ENCODE measurements around the gene LIN54. TPM values are rescaled to one million over a fixed set of nuclear protein-coding genes. Genes with fewer than 3 reads are reported as not detected.
"Not testable (repeated sequence)": the region's sequence is repeated elsewhere in the genome, so short reads cannot be mapped to it uniquely, and the experiment has no call there.

LIN54 gene
- polyA plus RNA-seq, 1 of the 3 experiments (the other 2 are of a cell fraction) = 6.4 TPM

DNA sequence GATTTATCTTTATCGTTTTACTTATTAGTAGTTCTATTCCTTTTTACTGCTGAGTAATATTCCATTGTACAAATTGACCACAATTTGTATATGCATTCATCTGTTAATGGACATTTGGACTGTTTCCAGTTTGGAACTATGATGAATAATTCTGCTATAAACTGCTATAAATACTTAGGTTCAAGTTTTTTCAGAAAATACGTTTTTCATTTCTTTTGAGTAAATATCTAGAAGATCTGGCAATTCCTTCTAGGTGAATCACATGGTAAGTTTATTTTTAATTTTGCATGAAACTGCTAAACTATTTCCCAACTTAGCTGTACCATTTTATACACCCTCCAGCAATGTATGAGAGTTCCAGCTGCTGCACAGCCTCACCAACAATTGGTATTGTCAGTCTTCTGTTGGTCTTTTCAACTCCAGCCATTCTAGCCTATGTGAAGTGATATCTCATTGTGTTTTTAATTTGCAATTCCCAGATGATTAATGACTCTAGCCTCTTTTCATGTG lies 22.2 kb downstream of the LIN54 start:
- ChIA-PET POLR2A (no interaction called here), CTCF (no interaction called here)
- Histone ChIP-seq H4K20me1 (ENCODE audit: insufficient read depth) (peaks cover 5% of the 10 kb centered on the region; the same call in 1 of the 2 replicates), H3F3A (replicated peaks; ENCODE audit: insufficient read depth) (peaks cover 34% of the 10 kb centered on the region), H3K27ac (ENCODE audit: low read depth in 2 of 2, low read length in 1 of 2) (peak overlapping the region; percentile 23 to 92; a peak in 3 of 4 replicates), H3K9me2 (no peaks in the 10 kb centered on the region), H3K4me1 (ENCODE audit: control insufficient read depth in 1 of 2, insufficient read depth in 2 of 2, low read depth in 1 of 2, low read length in 1 of 2) (peaks cover 3 to 6% of the 10 kb centered on the region in 2 experiments; a peak in 2 of 4 replicates), H2AFZ (ENCODE audit: low read depth) (no peak overlapping the region), H3K36me3 (replicated peaks in 1 of 2; ENCODE audit: control insufficient read depth in 1 of 2, insufficient read depth in 2 of 2, low read length in 1 of 2) (no peaks in the 10 kb centered on the region), H3K79me2 (ENCODE audit: insufficient read depth) (peaks cover 73% of the 10 kb centered on the region), H3K4me2 (peak overlapping the region; percentile 48), H3K9me3 (no peaks in the 10 kb centered on the region), H3K9ac (peak overlapping the region; percentile 28; the same call in 1 of the 2 replicates), H3K27me3 (ENCODE audit: insufficient read depth) (no peaks in the 10 kb centered on the region), H3K4me3 (ENCODE audit: low read depth in 2 of 2, low read length in 1 of 2) (no peak overlapping the region)
- 8% methylated on average over 2 of the region's 2 CpGs for WGBS (ENCODE audit: low lambda C conversion rate)
- peak; percentile 88 for TF ChIP-seq FOXM1 (IDR thresholded peaks at IDR 0.05; ENCODE audit: low read depth)
- TF ChIP-seq, protein P1, sequence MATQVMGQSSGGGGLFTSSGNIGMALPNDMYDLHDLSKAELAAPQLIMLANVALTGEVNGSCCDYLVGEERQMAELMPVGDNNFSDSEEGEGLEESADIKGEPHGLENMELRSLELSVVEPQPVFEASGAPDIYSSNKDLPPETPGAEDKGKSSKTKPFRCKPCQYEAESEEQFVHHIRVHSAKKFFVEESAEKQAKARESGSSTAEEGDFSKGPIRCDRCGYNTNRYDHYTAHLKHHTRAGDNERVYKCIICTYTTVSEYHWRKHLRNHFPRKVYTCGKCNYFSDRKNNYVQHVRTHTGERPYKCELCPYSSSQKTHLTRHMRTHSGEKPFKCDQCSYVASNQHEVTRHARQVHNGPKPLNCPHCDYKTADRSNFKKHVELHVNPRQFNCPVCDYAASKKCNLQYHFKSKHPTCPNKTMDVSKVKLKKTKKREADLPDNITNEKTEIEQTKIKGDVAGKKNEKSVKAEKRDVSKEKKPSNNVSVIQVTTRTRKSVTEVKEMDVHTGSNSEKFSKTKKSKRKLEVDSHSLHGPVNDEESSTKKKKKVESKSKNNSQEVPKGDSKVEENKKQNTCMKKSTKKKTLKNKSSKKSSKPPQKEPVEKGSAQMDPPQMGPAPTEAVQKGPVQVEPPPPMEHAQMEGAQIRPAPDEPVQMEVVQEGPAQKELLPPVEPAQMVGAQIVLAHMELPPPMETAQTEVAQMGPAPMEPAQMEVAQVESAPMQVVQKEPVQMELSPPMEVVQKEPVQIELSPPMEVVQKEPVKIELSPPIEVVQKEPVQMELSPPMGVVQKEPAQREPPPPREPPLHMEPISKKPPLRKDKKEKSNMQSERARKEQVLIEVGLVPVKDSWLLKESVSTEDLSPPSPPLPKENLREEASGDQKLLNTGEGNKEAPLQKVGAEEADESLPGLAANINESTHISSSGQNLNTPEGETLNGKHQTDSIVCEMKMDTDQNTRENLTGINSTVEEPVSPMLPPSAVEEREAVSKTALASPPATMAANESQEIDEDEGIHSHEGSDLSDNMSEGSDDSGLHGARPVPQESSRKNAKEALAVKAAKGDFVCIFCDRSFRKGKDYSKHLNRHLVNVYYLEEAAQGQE (IDR thresholded peaks at IDR 0.05; ENCODE audit: low read depth, low read length) = no peak
- TF ChIP-seq, protein P2, sequence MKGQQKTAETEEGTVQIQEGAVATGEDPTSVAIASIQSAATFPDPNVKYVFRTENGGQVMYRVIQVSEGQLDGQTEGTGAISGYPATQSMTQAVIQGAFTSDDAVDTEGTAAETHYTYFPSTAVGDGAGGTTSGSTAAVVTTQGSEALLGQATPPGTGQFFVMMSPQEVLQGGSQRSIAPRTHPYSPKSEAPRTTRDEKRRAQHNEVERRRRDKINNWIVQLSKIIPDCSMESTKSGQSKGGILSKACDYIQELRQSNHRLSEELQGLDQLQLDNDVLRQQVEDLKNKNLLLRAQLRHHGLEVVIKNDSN (IDR thresholded peaks at IDR 0.05; ENCODE audit: borderline replicate concordance, low read depth) = no peak
- no peak for TF ChIP-seq FOXJ3 (CRISPR knock-in tag; IDR thresholded peaks at IDR 0.05)
- peak; percentile 94 for TF ChIP-seq JUND (IDR thresholded peaks at IDR 0.05)
- TF ChIP-seq YY1 (IDR thresholded peaks at IDR 0.05; ENCODE audit: low read depth) = no peak
- TF ChIP-seq, protein P3, sequence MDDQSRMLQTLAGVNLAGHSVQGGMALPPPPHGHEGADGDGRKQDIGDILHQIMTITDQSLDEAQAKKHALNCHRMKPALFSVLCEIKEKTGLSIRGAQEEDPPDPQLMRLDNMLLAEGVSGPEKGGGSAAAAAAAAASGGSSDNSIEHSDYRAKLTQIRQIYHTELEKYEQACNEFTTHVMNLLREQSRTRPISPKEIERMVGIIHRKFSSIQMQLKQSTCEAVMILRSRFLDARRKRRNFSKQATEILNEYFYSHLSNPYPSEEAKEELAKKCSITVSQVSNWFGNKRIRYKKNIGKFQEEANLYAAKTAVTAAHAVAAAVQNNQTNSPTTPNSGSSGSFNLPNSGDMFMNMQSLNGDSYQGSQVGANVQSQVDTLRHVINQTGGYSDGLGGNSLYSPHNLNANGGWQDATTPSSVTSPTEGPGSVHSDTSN (IDR thresholded peaks at IDR 0.05) = peak; percentile 96
- TF ChIP-seq, protein P4, sequence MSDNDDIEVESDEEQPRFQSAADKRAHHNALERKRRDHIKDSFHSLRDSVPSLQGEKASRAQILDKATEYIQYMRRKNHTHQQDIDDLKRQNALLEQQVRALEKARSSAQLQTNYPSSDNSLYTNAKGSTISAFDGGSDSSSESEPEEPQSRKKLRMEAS (IDR thresholded peaks at IDR 0.05; ENCODE audit: low read depth) = no peak
- TF ChIP-seq FOSL2 (IDR thresholded peaks at IDR 0.05; ENCODE audit: borderline replicate concordance, low read depth) = peak; percentile 87
- no peak for TF ChIP-seq RXRA (IDR thresholded peaks at IDR 0.05; ENCODE audit: borderline replicate concordance, low read depth)
- TF ChIP-seq RCOR1 (IDR thresholded peaks at IDR 0.05; ENCODE audit: low read length) = no peak
- peak; percentile 87 for TF ChIP-seq POLR2AphosphoS5 (IDR thresholded peaks at IDR 0.05; ENCODE audit: low read depth, low read length)
- no peak for TF ChIP-seq MXI1 (IDR thresholded peaks at IDR 0.05; ENCODE audit: low read depth, low read length)
- peak; percentile 94 for TF ChIP-seq TEAD4 (IDR thresholded peaks at IDR 0.05; ENCODE audit: borderline replicate concordance, insufficient read depth)
- TF ChIP-seq GABPA (IDR thresholded peaks at IDR 0.05; ENCODE audit: low read depth) = no peak
- no peak for TF ChIP-seq SMC3 (IDR thresholded peaks at IDR 0.05; ENCODE audit: low read depth, low read length)
- TF ChIP-seq MEF2A (IDR thresholded peaks at IDR 0.05; ENCODE audit: borderline replicate concordance, low read depth) = peak; percentile 96
- TF ChIP-seq RAD21 (IDR thresholded peaks at IDR 0.05; ENCODE audit: low read length) = no peak
- TF ChIP-seq NFIC (IDR thresholded peaks at IDR 0.05; ENCODE audit: borderline replicate concordance) = peak; percentile 88
- TF ChIP-seq, protein P5, sequence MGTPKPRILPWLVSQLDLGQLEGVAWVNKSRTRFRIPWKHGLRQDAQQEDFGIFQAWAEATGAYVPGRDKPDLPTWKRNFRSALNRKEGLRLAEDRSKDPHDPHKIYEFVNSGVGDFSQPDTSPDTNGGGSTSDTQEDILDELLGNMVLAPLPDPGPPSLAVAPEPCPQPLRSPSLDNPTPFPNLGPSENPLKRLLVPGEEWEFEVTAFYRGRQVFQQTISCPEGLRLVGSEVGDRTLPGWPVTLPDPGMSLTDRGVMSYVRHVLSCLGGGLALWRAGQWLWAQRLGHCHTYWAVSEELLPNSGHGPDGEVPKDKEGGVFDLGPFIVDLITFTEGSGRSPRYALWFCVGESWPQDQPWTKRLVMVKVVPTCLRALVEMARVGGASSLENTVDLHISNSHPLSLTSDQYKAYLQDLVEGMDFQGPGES (IDR thresholded peaks at IDR 0.05; ENCODE audit: low read depth, low read length) = no peak
- no peak for TF ChIP-seq RFX5 (IDR thresholded peaks at IDR 0.05; ENCODE audit: low read length)
- no peak for TF ChIP-seq EZH2phosphoT487 (IDR thresholded peaks at IDR 0.05; ENCODE audit: borderline replicate concordance, low read depth)
- TF ChIP-seq EP300 (IDR thresholded peaks at IDR 0.05; ENCODE audit: borderline replicate concordance in 1 of 2, low read depth in 1 of 2, low read length in 1 of 2) = peak; percentile 73 to 93
- peak; percentile 99 for TF ChIP-seq TCF12 (IDR thresholded peaks at IDR 0.05)
- DNase-seq = no peak

DNA sequence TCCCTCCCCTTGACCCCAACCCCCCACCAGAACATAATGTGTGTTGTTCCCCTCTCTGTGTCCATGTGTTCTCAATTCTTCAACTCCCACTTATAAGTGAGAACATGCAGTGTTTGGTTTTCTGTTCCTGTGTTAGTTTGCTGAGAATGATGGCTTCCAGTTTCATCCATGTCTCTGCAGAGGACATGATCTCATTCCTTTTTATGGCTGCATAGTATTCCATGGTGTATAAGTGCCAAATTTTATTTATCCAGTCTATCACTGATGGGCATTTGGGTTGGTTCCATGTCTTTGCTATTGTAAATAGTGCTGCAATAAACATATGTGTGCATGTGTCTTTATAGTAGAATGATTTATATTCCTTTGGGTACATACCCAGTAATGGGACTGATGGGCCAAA lies 23.1 kb downstream of the LIN54 start:
- POLR2A ChIA-PET; H2AFZ ChIP-seq (ENCODE audit: low read depth); H3K9me2 ChIP-seq; H3K36me3 ChIP-seq (replicated peaks in 1 of 2; ENCODE audit: control insufficient read depth in 1 of 2, insufficient read depth in 2 of 2, low read length in 1 of 2); H3K4me3 ChIP-seq (ENCODE audit: low read depth in 2 of 2, low read length in 1 of 2); H3K9me3 ChIP-seq; H3K9ac ChIP-seq; H3K4me2 ChIP-seq; H3K27me3 ChIP-seq (ENCODE audit: insufficient read depth); H3K4me1 ChIP-seq (ENCODE audit: control insufficient read depth in 1 of 2, insufficient read depth in 2 of 2, low read depth in 1 of 2, low read length in 1 of 2); DNase-seq; H4K20me1 ChIP-seq (ENCODE audit: insufficient read depth); CTCF ChIA-PET: not testable (repeated sequence)
- Histone ChIP-seq H3K79me2 (ENCODE audit: insufficient read depth) (peaks cover 72% of the 10 kb centered on the region), H3F3A (replicated peaks; ENCODE audit: insufficient read depth) (peaks cover 34% of the 10 kb centered on the region), H3K27ac (ENCODE audit: low read depth in 2 of 2, low read length in 1 of 2) (peak overlapping the region in 1 of 2 experiments; percentile 92; a peak in 2 of 4 replicates)
